GM12892 (cell line): ENCODE data around the gene JARID2.

ENCODE experiments used
- POLR2AphosphoS5 ChIP-seq: IDR thresholded peaks from 2 replicates; pipeline ENCODE4 v1.6.1; 2011; ENCODE audit warnings: low read depth, low read length, control low read depth
- TAF1 ChIP-seq: IDR thresholded peaks from 2 replicates; pipeline ENCODE4 v1.6.1; 2011; ENCODE audit warnings: low read depth, mild to moderate bottlenecking, control low read depth, low read length, borderline replicate concordance

- TF ChIP-seq TAF1 (no peak), POLR2AphosphoS5 (no peak)
Observed at GRCh38 chr6:15434263-15434662, 188.4 kb downstream of the JARID2 start.
